ENCODE data around the gene ASPDH. TPM values are rescaled to one million over a fixed set of nuclear protein-coding genes. Genes with fewer than 3 reads are reported as not detected.

The ASPDH gene
- polyA plus RNA-seq, 3 donors, result not detected

- H3K9ac ChIP-seq (ENCODE audit: insufficient read depth, low read length, poor library complexity, severe bottlenecking), result no peak overlapping the region
These were observed 36.3 kb upstream of the ASPDH start for GRCh38 chr19:50549927-50550593.

More at GRCh38 chr19:50549927-50550593, 36.3 kb upstream of the ASPDH start:
- no peak for DNase-seq
- Mint-ChIP-seq H3K4me1 (no peaks in the 10 kb centered on the region), H3K27ac (no peak overlapping the region), H3K27me3 (ENCODE audit: low read depth in 3 of 3) (peaks cover 30 to 42% (median 39%) of the 10 kb centered on the region in 3 donors), H3K4me3 (peak overlapping the region in 1 of 2 donors; percentile 14), H3K9me3 (peaks cover 0 to 7% (median 0%) of the 10 kb centered on the region in 7 donors), H3K36me3 (no peaks in the 10 kb centered on the region)
- Histone ChIP-seq H3K4me1 (ENCODE audit: control insufficient read depth in 1 of 2, insufficient read depth in 2 of 2, low read length in 2 of 2) (no peaks in the 10 kb centered on the region), H3K36me3 (replicated peaks in 1 of 2; ENCODE audit: control insufficient read depth in 1 of 2, insufficient read depth in 2 of 2, low read length in 2 of 2) (no peaks in the 10 kb centered on the region), H3K27me3 (ENCODE audit: control insufficient read depth in 2 of 2, insufficient read depth in 2 of 2, low read length in 2 of 2) (peaks cover 0 to 32% of the 10 kb centered on the region in 2 donors), H3K9me3 (replicated peaks in 1 of 2; ENCODE audit: control insufficient read depth in 1 of 2, insufficient read depth in 1 of 2, low read length in 2 of 2) (no peaks in the 10 kb centered on the region), H3K4me2 (replicated peaks; ENCODE audit: extremely low read depth, low read length, poor library complexity, severe bottlenecking) (no peak overlapping the region), H3K79me2 (ENCODE audit: insufficient read depth, low read length) (no peaks in the 10 kb centered on the region), H3K27ac (ENCODE audit: low read depth in 1 of 2, low read length in 2 of 2) (no peak overlapping the region), H4K20me1 (ENCODE audit: insufficient read depth, low read length) (no peaks in the 10 kb centered on the region), H2AFZ (ENCODE audit: insufficient read depth, low read depth, low read length, poor library complexity, severe bottlenecking) (no peak overlapping the region), H3K4me3 (replicated peaks in 1 of 3; ENCODE audit: low read depth in 2 of 3, low read length in 3 of 3) (no peak overlapping the region)
- 77% methylated on average over 8 of the region's 17 CpGs for WGBS (ENCODE audit: insufficient coverage)
- TF ChIP-seq CTCF (IDR thresholded peaks at IDR 0.05), result no peak
- intact Hi-C loops (cut with micrococcal nuclease), result no loop called here
